GM21786 (cell line): ENCODE results near the gene COBLL1.

Experiments
- ATAC-seq: cut with Tn5 transposase; IDR thresholded peaks from one replicate; pipeline ENCODE4 v1.9.1; 2021; ENCODE audit not compliant: unreplicated experiment

Gene COBLL1

GRCh38 chr2:164786787-164787186 lies 54.8 kb downstream of the COBLL1 start:
- ATAC-seq = no peak

- no peak for ATAC-seq
These were observed 56.2 kb downstream of the COBLL1 start for GRCh38 chr2:164785457-164785856.

GRCh38 chr2:164784376-164784775 lies 57.2 kb downstream of the COBLL1 start:
- no peak for ATAC-seq

- ATAC-seq = no peak
These were observed 59.3 kb downstream of the COBLL1 start for GRCh38 chr2:164782323-164782722.

GRCh38 chr2:164781394-164781793 lies 60.2 kb downstream of the COBLL1 start:
- no peak for ATAC-seq

GRCh38 chr2:164780611-164781178 lies 60.9 kb downstream of the COBLL1 start:
- ATAC-seq = no peak

GRCh38 chr2:164779383-164780057 lies 62.1 kb downstream of the COBLL1 start:
- ATAC-seq = no peak

GRCh38 chr2:164778723-164779122 lies 62.9 kb downstream of the COBLL1 start:
- no peak for ATAC-seq

- no peak for ATAC-seq
These were observed 63.7 kb downstream of the COBLL1 start for GRCh38 chr2:164777847-164778461.

- no peak for ATAC-seq
These were observed 68.0 kb downstream of the COBLL1 start for GRCh38 chr2:164773635-164774034.

- ATAC-seq = no peak
These were observed 68.5 kb downstream of the COBLL1 start for GRCh38 chr2:164773091-164773490.

GRCh38 chr2:164771897-164772296 lies 69.7 kb downstream of the COBLL1 start:
- no peak for ATAC-seq

GRCh38 chr2:164770421-164770916 lies 71.2 kb downstream of the COBLL1 start:
- no peak for ATAC-seq

GRCh38 chr2:164766954-164767320 lies 74.7 kb downstream of the COBLL1 start:
- ATAC-seq = no peak

- no peak for ATAC-seq
These were observed 75.2 kb downstream of the COBLL1 start for GRCh38 chr2:164766216-164766953.

GRCh38 chr2:164764996-164765395 lies 76.6 kb downstream of the COBLL1 start:
- ATAC-seq = no peak

- ATAC-seq = no peak
These were observed 77.1 kb downstream of the COBLL1 start for GRCh38 chr2:164764474-164764873.

- ATAC-seq = no peak
These were observed 78.2 kb downstream of the COBLL1 start for GRCh38 chr2:164763431-164763830.

- ATAC-seq = no peak
These were observed 79.7 kb downstream of the COBLL1 start for GRCh38 chr2:164761737-164762460.

- peak; percentile 99 for ATAC-seq
These were observed 80.4 kb downstream of the COBLL1 start for GRCh38 chr2:164761201-164761600.

- no peak for ATAC-seq
These were observed 81.4 kb downstream of the COBLL1 start for GRCh38 chr2:164760179-164760578.
